Testis (tissue), 2 donors: ENCODE data around the gene HOXC6.

Experiments
- CTCF ChIP-seq, 3 experiments: fragments of 450-650 bp in 2 of 3; fragments of 200-600 bp in 1 of 3; sonication (generic) in 1 of 3; IDR thresholded peaks; one replicate each; pipeline ENCODE4 v1.5.1; 2016 to 2019; ENCODE audit warnings: antibody characterized with exemption in 3 of 3, mild to moderate bottlenecking in 2 of 3, moderate library complexity in 1 of 3
- POLR2A ChIP-seq: fragments of 450-650 bp; IDR thresholded peaks from one replicate; pipeline ENCODE4 v1.6.1; 2017; ENCODE audit warnings: antibody characterized with exemption, mild to moderate bottlenecking, moderate library complexity

- TF ChIP-seq CTCF (IDR thresholded peaks at IDR 0.05) (no peak), POLR2A (no peak)
Observed at GRCh38 chr12:53999559-54000115, 28.6 kb upstream of the HOXC6 start.
